Measurements from ENCODE around the gene RPS3A. TPM values are rescaled to one million over a fixed set of nuclear protein-coding genes. Genes with fewer than 3 reads are reported as not detected.

RPS3A gene
- 2,679 and 2,686 TPM in 2 replicates for total RNA-seq (2021)
- long read RNA-seq, transcript RPS3A-208 (4 exons, 576 nt), result minor isoform, 5 of 4,624 reads
- long read RNA-seq, transcript RPS3A-201 (6 exons, 934 nt), result major isoform, 4,433 of 4,624 reads
- long read RNA-seq, transcript RPS3A-205 (6 exons, 674 nt), result minor isoform, 23 of 4,624 reads
- long read RNA-seq, partial matches to known transcripts, result 101 of 4,624 reads
- long read RNA-seq, other reads (novel, unspliced or antisense), result 61 of 4,624 reads

DNA sequence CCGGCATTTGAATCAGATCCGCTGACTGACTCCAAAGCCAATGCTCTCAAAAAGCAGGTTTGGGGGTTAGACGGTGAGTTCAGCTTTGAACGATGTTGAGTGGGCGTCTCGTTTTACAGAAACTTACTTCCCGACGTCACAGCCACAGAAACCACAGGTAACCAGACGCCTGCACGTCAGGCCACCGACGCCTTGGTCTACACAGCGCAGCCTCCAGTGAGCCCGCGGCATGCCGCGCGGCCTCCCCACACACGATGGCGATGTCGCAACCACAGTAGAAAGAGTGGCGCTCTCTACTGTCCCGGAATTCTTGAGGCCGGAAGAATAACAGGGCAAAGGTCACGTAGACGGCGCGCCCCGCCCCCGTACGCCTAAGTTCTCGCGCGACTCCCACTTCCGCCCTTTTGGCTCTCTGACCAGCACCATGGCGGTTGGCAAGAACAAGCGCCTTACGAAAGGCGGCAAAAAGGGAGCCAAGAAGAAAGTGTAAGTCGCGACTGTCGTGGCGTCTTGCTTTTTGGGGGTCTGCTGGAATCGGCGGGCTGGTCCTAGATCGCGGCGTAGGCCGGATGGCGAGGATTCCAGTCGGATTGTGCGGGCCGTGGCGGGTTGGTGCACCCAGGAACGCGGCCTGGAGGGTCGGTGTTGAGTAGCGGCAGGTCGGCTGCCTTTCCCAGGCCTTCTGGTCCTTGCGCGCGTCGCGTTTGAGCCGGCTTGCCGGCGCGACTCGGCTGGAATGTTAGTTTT is at the start of gene RPS3A:
TSS of gene RPS3A (plus strand) at position 400 of the 747 bp plus-strand sequence. CDS start at position 425, 25 bp downstream.
- Histone ChIP-seq H3T11ph (ENCODE audit: low read length) (no peak within 1 kb of the TSS), H3K9me3 (ENCODE audit: control insufficient read depth, low read depth, low read length) (no peaks in the 10 kb centered on the region), H3K4ac (ENCODE audit: low read depth, low read length) (peak within 1 kb of the TSS; percentile 11; the same call in 1 of the 2 replicates), H3K79me2 (ENCODE audit: insufficient read depth, low read length) (peaks cover 17% of the 10 kb centered on the region; the same call in 1 of the 2 replicates), H3K9ac (ENCODE audit: extremely low read depth, insufficient read length, low read length) (peak within 1 kb of the TSS; percentile 99), H2BK20ac (ENCODE audit: low read depth, low read length, poor library complexity, severe bottlenecking) (no peak within 1 kb of the TSS), H2BK12ac (ENCODE audit: insufficient read length, low read depth, low read length) (no peak within 1 kb of the TSS), H3K27me3 (ENCODE audit: insufficient read depth, low read length) (no peaks in the 10 kb centered on the region), H3K56ac (ENCODE audit: insufficient read length, low read depth, low read length) (peak within 1 kb of the TSS; percentile 87), H3K27ac (ENCODE audit: insufficient read length, low read depth, low read length) (peak within 1 kb of the TSS; percentile 52), H4K20me1 (ENCODE audit: control insufficient read depth, insufficient read depth, insufficient read length) (no peaks in the 10 kb centered on the region), H3K23ac (ENCODE audit: insufficient read length, low read depth, low read length) (peak within 1 kb of the TSS; percentile 15), H4K91ac (ENCODE audit: insufficient read length, low read depth, low read length) (peak within 1 kb of the TSS; percentile 0), H4K5ac (ENCODE audit: insufficient read length, low read depth, low read length) (peak within 1 kb of the TSS; percentile 85), H2AK5ac (ENCODE audit: insufficient read length, low read length) (peak within 1 kb of the TSS; percentile 16), H3K4me1 (ENCODE audit: insufficient read depth, low read length) (no peaks in the 10 kb centered on the region), H3K14ac (ENCODE audit: insufficient read depth, low read length) (peak within 1 kb of the TSS; percentile 98), H2BK120ac (ENCODE audit: low read depth, low read length, poor library complexity, severe bottlenecking) (no peak within 1 kb of the TSS), H3K23me2 (ENCODE audit: insufficient read length, low read depth, low read length, poor library complexity, severe bottlenecking) (no peaks in the 10 kb centered on the region), H3K79me1 (ENCODE audit: insufficient read depth, low read depth, low read length, poor library complexity, severe bottlenecking) (no peaks in the 10 kb centered on the region), H2BK15ac (ENCODE audit: low read depth, low read length) (no peak within 1 kb of the TSS), H2BK5ac (ENCODE audit: insufficient read length, low read length) (peak within 1 kb of the TSS; percentile 14), H2AFZ (ENCODE audit: low read length) (peak within 1 kb of the TSS; percentile 72), H3K4me2 (ENCODE audit: insufficient read depth, insufficient read length, low read length) (peak within 1 kb of the TSS; percentile 79), H3K18ac (ENCODE audit: insufficient read length, low read depth, low read length) (peak within 1 kb of the TSS; percentile 89), H4K8ac (replicated peaks; ENCODE audit: insufficient read length, low read depth, low read length) (no peak within 1 kb of the TSS)
- no peaks in the 10 kb centered on the region for H3K27me3 Mint-ChIP-seq (ENCODE audit: low read depth)
- H3K36me3 Mint-ChIP-seq (ENCODE audit: insufficient read depth in 1 of 3, low read depth in 3 of 3), result peaks cover 44 to 50% (median 50%) of the 10 kb centered on the region in 3 experiments
- peak; percentile 98 for DNase-seq
- no CpG with 5 or more reads among the region's 69 CpGs for WGBS (ENCODE audit: extremely low coverage, insufficient read length, low lambda C conversion rate)
- peaks cover 0 to 4% of the 10 kb centered on the region in 2 experiments; a peak in 1 of 5 replicates for H3K9me3 Mint-ChIP-seq
- peak within 1 kb of the TSS; percentile 91 to 98 for H3K4me3 Mint-ChIP-seq
- H3K27ac Mint-ChIP-seq, result peak within 1 kb of the TSS; percentile 99 to 100 (median 99)
- peaks cover 10 to 20% of the 10 kb centered on the region in 2 experiments for H3K4me1 Mint-ChIP-seq
- TF ChIP-seq, protein P1, sequence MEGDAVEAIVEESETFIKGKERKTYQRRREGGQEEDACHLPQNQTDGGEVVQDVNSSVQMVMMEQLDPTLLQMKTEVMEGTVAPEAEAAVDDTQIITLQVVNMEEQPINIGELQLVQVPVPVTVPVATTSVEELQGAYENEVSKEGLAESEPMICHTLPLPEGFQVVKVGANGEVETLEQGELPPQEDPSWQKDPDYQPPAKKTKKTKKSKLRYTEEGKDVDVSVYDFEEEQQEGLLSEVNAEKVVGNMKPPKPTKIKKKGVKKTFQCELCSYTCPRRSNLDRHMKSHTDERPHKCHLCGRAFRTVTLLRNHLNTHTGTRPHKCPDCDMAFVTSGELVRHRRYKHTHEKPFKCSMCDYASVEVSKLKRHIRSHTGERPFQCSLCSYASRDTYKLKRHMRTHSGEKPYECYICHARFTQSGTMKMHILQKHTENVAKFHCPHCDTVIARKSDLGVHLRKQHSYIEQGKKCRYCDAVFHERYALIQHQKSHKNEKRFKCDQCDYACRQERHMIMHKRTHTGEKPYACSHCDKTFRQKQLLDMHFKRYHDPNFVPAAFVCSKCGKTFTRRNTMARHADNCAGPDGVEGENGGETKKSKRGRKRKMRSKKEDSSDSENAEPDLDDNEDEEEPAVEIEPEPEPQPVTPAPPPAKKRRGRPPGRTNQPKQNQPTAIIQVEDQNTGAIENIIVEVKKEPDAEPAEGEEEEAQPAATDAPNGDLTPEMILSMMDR (conservative IDR thresholded peaks at IDR 0.05), result peak; percentile 85

All from H9 (cell line).